GM13977 (cell line): ENCODE results near the gene IFNL2.
"Not testable (repeated sequence)": the region's sequence is repeated elsewhere in the genome, so short reads cannot be mapped to it uniquely, and the experiment has no call there.

ENCODE experiments used
- DNase-seq: peaks from one replicate; pipeline ENCODE4 v3.0.0; 2012; ENCODE audit warnings: low spot score
- in situ Hi-C: fragments of 300-500 bp; cut with MboI; formaldehyde crosslinking; loops from one replicate; pipeline ENCODE4 v1.12.0; 2022; ENCODE audit warnings: low sequenced_read_pairs, low pct_unique_long_range_greater_than_20kb, mixed read lengths, inconsistent platforms; ENCODE audit not compliant: unreplicated experiment
- TF ChIP-seq, protein P1 (sequence below): IDR thresholded peaks from 2 replicates; pipeline ENCODE4 v1.5.1; 2012; ENCODE audit warnings: mild to moderate bottlenecking, control low read depth; ENCODE audit not compliant: insufficient read depth; ENCODE audit errors: extremely low read depth, missing control alignments

IFNL2 gene

GRCh38 chr19:39264306-39265290 lies 3.6 kb upstream of the IFNL2 start:
- no peak for DNase-seq

DNA sequence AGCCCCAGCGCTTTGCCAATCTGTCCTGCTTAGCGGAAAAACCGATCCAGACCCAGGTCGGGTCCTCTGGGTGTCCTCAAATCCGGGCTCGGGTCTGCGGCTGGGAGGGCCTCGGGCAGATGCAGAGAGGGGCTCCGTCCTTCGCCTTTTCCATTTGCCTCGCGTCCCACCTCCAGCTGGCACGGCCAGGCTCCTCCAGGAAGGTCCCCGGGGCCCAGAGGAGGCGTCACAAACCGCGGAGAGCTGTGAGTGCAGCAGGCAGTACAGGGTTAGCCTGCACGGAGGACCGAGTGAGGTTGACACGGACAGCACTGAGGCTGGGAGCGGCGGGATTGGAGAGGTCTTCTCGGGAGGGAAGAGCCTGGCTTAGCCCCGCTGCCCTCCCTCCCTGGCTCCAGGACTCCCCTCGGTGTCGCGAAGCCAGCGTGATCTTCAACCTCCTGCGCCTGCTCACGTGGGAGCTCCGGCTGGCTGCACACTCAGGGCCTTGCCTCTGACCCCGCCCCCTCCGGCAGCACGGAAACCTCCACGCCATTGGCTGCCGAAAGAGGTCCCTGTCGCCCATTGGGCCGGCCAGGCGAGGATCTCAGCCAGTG lies 2.8 kb upstream of the IFNL2 start:
- TF ChIP-seq, protein P1, sequence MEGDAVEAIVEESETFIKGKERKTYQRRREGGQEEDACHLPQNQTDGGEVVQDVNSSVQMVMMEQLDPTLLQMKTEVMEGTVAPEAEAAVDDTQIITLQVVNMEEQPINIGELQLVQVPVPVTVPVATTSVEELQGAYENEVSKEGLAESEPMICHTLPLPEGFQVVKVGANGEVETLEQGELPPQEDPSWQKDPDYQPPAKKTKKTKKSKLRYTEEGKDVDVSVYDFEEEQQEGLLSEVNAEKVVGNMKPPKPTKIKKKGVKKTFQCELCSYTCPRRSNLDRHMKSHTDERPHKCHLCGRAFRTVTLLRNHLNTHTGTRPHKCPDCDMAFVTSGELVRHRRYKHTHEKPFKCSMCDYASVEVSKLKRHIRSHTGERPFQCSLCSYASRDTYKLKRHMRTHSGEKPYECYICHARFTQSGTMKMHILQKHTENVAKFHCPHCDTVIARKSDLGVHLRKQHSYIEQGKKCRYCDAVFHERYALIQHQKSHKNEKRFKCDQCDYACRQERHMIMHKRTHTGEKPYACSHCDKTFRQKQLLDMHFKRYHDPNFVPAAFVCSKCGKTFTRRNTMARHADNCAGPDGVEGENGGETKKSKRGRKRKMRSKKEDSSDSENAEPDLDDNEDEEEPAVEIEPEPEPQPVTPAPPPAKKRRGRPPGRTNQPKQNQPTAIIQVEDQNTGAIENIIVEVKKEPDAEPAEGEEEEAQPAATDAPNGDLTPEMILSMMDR: no peak
- no peak for DNase-seq
- in situ Hi-C loops: no loop called here

More at GRCh38 chr19:39264306-39265290, 3.6 kb upstream of the IFNL2 start:
- in situ Hi-C loops: no loop called here
- TF ChIP-seq, protein P1: no peak

GRCh38 chr19:39268531-39269223 lies 481 bp downstream of the IFNL2 start:
- DNase-seq, in situ Hi-C loops: not testable (repeated sequence)

GRCh38 chr19:39269369-39269768 lies 1.2 kb downstream of the IFNL2 start:
- DNase-seq, in situ Hi-C loops: not testable (repeated sequence)

- TF ChIP-seq, protein P1: no peak
- in situ Hi-C loops: no loop called here
- DNase-seq: no peak
Measured at GRCh38 chr19:39270036-39270871, 2.1 kb downstream of the IFNL2 start.

GRCh38 chr19:39273859-39274258 lies 5.7 kb downstream of the IFNL2 start:
- in situ Hi-C loops, DNase-seq: not testable (repeated sequence)

GRCh38 chr19:39275578-39275977 lies 7.4 kb downstream of the IFNL2 start:
- DNase-seq: no peak
- TF ChIP-seq, protein P1: no peak
- in situ Hi-C loops: no loop called here
